Activated CD4-positive, alpha-beta T cell treated with anti-CD3 and anti-CD28 coated beads, Interleukin-2, amount 50 U/mL, for 24 hours (primary cell): ENCODE results near the gene CDK14.
"Not testable (repeated sequence)": the region's sequence is repeated elsewhere in the genome, so short reads cannot be mapped to it uniquely, and the experiment has no call there.

Source experiments
- DNase-seq, 2 donors: peaks; one replicate each; pipeline ENCODE4 v3.0.0-alpha.2; 2020; ENCODE audit warnings: low read depth in 1 of 2, low spot score in 1 of 2

Gene CDK14

DNA sequence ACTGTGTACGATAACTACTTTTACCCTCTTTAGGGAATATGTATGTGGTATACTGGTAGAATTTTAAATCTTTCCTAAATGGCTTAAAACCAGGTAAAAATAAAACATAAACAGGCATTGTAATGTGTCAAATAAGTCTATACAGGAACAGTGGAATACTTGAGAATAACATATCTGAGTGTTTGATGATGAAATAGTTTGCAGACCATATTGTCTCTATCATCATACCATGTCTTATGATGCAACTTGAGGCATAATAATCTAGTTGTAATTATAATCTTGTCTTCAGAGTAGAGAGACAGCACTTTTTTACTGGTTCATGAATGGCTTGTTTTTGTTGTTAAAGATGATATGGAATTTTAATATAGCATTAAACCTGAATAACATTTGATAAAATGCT lies 293.5 kb downstream of the CDK14 start:
- no peak for DNase-seq

DNA sequence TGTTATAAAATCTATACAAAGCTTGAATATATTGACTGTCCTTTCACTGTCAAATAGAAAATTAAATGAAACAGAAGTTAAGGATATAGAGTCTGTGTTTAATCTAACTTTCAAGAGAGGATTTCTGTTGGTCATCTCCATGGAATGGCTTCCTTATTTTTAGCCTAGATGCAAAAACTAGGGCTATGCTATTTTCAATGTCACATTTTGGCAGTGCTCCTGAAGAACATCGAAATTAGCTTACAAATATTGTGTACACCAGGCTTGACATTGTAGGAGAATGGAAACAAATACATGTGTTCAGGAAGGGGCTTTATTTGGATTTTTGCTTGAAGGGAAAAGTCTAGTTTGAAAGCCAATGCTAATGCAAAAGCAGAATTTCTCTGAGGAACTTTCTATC lies 295.4 kb downstream of the CDK14 start:
- no peak for DNase-seq

DNA sequence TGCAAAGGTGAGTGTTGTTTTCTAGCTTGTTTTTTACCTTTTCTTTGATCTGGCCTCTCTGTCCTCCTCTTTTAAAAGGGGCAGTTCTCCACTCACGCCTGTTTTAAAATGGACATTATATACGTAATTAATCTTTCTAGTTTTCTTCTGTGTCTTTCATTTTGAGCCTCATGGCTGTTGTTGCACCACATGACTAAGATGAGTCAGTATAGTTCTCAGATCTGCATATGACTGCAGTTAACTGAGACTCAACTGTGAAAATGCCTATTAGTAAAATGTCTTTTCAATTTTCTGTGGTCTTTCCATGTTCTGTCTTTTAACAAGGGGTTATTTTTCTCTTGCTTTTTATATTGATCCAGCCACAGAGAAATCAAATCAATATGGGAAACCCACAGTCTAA lies 296.1 kb downstream of the CDK14 start:
- DNase-seq = no peak

DNA sequence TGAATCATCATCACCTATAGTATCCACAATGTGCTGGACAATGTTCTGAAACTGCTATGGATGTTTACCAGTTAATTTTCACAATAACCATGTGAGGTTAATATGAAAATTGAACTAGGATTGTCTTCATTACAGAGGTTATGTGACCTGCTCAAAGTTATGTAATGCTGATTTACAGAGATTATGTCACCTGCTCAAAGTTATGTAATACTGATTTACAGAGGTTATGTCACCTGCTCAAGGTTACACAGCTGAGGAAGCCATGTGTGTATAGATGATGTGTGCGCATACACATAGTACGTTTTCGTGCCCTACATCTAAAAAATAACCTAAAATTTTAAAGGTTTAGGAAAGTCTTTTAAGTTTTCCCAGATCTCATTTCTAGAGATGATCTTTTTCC lies 298.0 kb downstream of the CDK14 start:
- DNase-seq = no peak

DNA sequence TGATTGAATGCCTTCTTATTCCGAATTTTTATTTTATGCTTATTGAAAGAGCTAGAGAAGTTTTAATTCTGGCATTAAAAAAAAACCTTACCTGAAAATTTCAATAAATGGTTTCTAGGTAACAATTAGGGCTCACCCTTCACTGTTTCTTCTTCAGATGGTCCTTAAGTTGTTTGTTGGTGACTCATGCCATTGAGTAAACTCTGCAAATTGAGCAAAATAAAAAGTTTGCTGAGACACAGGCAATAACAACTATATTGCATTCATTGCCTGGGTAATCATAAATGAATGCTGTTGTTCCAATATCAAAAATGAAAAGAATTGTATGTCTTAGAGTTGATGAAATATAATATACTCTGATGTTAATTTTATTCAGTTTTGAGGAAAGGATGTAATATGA lies 300.3 kb downstream of the CDK14 start:
- no peak for DNase-seq

DNA sequence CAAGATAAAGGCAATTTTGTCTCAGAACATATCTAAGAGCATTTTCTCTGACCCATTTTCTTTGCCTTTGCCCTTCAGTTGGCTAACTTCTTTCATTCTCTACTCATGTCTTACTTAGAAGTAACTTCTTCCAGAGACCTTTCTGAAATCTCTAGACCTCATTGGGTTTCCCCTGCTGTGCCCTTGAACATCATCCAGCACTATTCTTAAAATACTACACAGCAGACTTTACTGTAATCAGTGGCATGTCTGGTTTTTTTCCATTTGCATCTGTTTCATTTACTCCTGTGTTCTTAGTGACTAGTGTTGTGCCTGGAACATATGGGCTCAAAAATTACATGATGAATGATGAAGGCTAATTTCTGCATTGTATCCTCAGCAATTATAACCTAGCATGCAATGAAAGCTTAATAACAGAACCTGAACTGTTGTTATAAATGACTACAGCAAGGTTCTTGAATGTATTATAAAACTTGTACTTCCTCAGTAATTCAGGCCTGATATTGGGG lies 301.9 kb downstream of the CDK14 start:
- no peak for DNase-seq

DNA sequence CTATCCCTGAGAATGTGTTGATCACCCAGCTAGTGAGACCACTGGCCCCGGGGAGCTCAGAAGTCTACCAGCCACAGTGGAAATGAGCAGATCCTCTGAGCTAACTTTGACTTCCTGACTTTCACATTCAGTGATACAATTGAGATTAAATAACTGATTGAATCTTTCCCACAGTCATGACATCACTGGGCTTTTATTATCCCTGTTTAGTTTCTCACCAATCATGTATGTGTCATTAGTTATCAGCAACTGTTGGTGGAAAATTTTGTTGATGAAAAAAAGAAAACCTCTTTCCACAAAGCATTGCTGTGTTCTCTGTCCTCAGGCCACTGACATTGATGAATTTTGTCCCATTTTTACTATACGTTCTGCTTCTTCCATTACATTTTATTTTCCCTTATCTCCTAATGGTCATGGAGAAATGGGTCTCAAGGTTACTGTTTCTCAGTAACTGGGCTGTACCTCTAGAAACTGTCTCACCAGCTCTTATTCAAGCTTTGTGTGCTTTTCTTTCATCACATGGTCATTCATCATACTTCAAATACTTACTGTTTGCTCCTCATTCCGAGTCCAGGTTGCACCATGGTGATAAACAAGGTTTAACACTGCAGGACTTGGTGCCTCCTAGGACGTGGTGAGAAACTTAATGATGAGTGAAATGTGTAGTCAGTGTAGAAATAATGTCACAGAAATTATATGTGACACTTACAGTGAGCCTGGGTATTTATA lies 304.7 kb downstream of the CDK14 start:
- DNase-seq = no peak

DNA sequence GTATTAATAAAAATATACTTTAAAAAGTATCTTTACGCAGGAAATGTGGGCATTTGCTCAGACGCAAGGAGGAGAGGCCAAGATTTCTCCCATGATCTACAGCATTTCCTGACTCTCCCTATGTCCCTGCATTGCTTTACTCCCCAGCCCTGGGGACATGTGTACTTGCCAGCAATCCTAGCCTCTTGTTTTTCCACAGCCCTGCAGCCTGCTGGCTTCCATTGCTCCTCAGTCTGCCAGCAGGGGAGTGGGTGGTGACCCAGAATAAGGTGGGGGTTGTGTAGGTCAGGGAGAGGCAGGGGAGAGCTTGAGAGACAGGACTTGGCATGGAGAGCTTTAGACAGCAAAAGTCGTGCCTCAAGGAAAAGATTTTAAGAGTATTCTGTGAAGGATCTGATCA lies 307.7 kb downstream of the CDK14 start:
- DNase-seq = no peak

DNA sequence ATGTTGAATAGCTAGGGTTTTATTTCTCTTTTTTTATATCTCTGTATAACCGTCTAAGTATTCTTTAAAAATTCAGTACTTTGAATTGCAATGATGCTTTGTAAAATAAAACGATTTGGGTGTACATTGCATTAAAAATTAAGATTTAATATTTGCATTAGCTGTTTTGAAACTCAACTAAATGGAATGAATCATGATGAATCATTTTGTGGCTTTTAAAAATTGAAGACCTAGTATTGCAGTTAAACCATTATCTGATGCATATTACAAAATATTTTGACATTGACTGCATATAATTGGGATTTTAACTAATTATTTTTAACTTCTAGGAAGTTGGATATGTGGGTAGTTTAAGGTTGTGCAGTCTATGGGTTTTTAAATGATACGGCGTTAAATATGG lies 314.0 kb downstream of the CDK14 start:
- DNase-seq = no peak

DNA sequence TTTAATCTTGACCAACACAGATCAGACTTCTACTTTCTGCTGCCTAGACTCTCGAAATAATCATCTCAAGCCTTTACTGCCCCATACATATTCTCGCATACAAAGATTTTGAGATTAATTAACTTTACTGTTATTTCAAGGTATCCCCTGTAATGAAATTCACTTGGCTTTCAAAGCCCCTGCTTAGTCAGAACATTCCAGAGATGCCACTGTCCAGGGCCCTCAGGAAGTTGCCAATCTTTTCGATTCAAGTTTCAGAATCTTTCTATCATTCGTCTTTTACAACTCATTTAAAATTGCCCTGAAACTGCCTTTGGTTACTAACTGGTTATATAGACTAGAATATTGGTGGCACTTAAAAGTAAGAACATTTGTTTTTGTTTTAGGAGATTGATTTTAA lies 320.2 kb downstream of the CDK14 start:
- no peak for DNase-seq

DNA sequence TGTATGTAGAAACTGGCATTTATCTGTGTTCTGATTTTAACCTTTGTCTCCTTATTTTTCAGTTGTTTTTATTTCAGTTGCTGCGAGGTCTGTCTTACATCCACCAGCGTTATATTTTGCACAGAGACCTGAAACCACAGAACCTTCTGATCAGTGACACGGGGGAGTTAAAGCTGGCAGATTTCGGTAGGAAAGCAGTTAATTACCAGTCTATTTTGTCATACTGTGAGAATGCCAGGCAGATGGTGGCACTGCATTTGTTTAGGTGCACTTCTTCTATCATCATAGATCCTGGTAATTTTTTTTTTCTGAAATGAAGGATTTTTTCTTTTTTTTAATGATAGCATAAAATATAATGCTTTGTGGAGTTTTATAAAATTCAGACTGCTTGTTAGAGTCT lies 321.4 kb downstream of the CDK14 start:
- no peak for DNase-seq

DNA sequence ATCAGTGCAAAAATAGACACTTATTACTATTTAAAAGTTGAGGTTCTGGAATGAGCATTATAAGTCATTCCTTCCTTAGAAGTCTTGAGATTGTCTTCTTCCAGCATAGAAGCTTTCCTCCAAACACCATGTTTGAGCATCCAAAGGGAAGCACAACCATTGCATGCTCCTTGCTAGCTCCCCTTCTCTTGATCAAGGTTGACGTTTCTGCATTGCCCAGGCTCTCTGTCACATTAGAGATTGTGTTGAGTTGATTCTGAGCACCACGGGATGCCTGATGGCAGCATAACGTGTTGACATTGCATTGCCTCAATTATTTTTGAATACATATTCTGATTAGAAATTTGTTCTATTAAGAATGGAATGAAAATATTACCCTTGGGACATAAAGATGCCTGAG lies 322.2 kb downstream of the CDK14 start:
- no peak for DNase-seq

DNA sequence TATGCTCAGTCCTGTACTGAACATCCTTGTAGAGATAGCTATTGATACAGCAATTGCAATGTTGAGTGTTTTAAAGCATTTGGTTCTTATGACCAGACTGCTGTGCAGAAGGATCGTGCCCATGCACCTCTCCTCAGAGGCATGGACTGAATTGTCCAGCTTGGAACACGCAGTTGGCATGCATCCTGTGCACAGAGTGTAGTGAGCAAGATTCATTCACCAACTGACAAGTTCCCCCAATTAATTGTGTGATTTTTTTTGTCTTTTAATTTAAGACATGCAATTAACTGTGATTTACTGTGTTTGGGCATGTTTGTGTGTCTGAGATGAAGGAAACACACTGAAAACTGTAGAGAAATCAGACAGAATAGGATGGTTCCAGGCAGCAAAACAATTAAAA lies 323.7 kb downstream of the CDK14 start:
- DNase-seq = no peak

DNA sequence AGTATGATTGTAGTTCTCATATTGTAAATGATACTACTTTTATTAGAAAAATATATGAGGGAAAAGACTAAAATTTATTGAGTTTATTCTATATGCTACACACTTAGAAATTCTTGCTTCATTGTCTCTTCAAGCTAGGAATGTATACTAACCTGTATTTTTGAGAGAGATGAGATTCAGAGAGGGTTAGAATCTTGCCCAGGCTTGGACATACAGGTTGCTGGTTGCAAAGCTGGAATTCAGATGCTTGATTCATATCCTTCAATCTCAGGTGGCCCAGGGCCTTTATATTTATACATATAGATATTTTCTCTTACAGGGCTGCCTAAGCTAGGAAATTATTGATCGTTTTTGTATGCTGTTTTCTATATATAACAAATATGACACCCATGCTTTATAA lies 324.2 kb downstream of the CDK14 start:
- no peak for DNase-seq

DNA sequence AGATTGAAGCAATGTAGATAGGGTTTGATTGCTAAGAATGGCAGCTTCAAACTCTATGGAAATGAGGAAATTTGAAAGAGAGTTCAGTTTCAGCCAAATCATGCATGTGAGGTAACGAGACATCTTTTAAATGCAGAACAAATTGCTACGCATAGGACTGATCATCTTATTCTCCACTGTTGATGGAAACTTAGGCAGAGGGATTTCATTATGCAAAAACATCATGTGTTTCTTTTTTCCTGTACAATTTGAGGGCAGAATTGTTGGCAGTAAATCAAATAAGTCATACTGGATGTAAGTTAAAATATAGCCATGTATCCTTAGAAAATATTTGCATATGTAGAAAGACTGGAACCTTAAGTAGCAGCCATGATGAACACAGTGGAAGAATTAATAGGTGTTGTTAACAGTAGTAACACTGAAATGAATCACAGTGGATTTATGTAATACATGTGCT lies 327.4 kb downstream of the CDK14 start:
- no peak for DNase-seq

DNA sequence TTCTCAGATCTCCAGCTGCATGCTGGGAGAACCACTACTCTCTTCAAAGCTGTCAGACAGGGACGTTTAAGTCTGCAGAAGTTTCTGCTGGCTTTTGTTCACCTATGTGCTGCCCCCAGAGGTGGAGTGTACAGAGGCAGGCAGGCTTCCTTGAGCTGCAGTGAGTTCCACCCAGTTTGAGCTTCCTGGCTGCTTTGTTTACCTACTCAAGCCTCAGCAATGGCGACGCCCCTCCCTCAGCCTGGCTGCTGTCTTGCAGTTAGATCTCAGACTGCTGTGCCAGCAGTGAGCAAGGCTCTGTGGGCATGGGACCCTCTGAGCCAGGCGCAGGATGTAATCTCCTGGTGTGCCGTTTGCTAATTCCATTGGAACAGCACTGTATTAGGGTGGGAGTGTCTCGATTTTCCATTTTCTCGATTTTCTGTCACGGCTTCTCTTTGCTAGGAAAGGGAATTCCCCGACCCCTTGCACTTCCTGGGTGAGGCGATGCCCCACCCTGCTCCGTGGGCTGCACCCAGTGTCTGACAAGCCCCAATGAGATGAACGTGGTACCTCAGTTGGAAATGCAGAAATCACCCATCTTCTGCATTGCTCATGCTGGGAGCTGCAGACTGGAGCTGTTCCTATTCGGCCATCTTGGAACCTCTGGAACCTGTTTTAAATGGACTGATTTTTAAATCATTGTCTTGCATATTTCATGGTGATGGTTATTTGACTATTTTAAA lies 332.7 kb downstream of the CDK14 start:
- DNase-seq = not testable (repeated sequence)

DNA sequence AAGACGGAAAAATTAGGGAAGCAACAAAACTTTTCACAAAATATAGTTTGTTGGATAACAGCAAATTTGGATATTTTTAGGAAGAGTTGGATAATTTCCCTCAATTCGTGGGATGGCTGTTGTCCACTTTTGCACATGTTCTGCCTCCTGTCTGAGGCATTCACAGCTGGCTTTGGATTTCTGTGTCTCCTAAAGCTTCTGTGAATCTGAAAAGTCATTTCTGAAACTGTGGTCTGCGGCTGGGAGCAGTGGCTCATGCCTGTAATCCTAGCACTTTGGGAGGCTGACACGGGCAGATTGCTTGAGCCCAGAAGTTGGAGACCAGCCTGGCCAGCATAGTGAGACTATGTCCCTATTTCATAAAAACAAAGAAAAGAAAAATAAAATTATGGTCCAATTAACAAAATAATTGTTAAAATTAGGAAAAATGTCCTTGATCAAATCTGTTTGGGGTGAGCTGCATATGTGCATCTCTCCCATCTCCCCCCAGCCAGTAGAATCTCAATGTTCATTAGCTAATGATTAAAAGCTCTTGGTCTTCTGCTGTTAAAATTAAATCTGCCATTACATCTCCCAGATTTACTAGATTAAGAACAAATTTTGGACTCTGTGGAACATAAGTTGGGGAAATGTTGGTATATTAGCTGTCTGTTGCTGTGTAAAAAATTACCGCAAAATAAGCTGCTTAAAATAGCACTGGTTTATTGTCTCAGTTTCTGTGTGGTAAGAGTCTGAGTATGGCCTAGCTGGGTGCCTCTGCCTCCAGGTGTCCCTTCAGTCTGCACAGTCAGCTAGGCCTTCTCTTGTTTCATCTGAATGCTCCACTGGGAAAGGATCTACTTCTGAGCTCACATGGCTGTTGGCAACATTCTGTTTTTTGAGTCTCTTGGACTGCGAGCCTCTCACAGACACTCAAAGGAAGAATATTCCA lies 336.1 kb downstream of the CDK14 start:
- no peak for DNase-seq

DNA sequence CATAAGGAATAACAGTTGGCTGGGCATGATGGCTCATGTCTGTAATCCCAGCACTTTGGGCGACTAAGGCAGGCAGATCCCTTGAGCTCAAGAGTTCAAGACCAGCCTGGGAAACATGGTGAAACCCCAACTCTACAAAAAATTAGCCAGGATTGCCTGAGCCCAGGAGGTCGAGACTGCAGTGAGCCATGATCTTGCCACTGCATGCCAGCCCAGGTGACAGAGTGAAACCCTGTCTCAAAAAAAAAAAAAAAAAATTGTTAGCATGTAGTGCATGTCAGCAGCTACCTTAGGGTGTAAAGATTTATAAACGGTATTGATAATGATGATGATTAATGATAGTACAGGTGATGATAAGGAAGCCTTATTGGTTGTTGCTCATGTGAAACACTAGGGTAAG lies 336.9 kb downstream of the CDK14 start:
- DNase-seq = no peak

DNA sequence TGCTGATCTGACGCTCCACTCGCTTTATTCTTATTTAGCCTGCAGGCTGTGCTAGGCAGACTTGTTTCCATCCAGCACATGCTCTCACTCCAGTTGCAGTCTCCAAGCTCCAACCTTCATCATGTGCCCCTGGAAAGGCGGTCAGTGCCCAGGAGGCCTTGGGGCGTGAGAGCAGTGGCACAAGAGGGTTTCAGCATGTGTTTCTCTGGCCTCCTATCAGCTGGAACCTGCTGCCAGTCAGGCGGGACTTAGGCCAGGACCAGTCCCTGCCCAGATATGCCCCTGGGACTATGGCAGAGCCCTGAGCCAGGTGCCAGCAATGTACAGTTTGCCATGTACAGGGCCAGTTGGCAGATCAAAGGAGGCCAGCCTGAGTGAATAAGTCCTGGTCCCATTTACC lies 337.9 kb downstream of the CDK14 start:
- DNase-seq = no peak

DNA sequence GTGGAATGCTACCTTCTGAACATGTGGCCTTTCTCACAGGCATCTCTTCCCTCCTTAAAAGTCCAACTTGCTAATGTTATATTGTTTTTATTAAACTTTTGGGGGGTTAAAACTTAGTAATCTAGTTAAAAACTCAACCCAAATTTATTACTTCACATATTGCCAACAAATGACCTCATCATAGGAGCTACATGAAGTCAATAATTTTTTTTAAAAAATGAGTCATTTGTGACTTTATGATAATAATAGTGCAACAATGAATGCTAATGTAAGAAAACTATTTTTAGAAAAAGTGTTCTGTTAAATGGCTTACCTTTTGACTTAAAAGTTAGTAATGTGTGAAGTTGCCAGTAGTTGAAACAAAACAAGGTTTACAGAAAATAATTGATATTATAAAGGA lies 342.2 kb downstream of the CDK14 start:
- DNase-seq = no peak

DNA sequence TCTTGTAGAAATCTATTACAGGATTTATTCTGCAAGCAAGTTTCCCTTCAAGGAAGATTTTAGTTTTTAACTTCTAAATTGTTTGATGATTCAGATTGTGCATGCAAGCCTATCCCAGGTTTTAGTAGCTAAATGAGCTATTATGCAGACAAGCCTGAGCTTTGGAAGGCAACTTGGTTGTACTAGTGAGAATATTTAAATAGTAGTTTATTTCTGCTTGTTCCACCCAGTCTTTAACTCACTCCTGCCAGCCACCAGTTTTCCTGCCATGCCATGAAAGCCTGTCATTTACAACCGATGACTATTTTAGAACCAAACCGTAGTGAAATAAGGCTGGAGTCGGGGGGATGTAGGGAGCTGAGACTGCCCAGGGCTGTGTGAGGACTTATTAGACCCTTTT lies 343.5 kb downstream of the CDK14 start:
- DNase-seq = no peak

DNA sequence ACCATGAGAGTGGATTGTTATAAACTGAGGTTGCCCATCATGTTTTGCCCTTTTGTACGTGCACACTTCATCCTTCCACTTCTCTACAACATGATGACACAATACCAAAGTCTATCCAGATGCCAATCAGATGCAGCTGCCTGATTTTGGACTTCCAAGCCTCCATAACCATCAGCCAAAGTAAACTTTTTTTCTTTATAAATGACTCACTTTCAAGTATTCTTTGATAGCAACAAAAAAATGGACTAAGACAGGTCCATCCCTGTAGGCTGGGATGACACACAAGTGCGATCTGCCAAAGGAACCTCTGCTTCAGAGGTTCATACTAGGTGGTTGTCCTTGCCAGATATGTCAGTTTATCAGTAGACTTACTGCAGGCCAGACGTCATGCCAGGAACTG lies 347.9 kb downstream of the CDK14 start:
- DNase-seq = no peak
